Loucy (cell line): ENCODE data around the gene COMTD1.

ENCODE experiments used
- H2AFZ ChIP-seq: fragments of 200-600 bp; sonication (generic); 2 replicates; pipeline ENCODE4 v1.6.0; 2016; ENCODE audit warnings: antibody characterized with exemption, mild to moderate bottlenecking, low read length, moderate library complexity
- H3F3A ChIP-seq: fragments of 200-600 bp; 2 replicates; pipeline ENCODE4 v1.6.0; 2016; ENCODE audit warnings: antibody characterized with exemption, low read depth, mild to moderate bottlenecking
- H3K27me3 ChIP-seq: fragments of 200-600 bp; sonication (generic); 2 replicates; pipeline ENCODE4 v1.6.1; 2014; ENCODE audit warnings: low read length, mild to moderate bottlenecking; ENCODE audit not compliant: insufficient read depth, poor library complexity, severe bottlenecking
- H3K36me3 ChIP-seq: fragments of 200-600 bp; sonication (generic); 2 replicates; pipeline ENCODE4 v1.6.1; 2016; ENCODE audit warnings: low read length; ENCODE audit not compliant: insufficient read depth
- H3K4me1 ChIP-seq: fragments of 200-600 bp; sonication (generic); 2 replicates; pipeline ENCODE4 v1.5.1; 2014; ENCODE audit warnings: low read length, mild to moderate bottlenecking; ENCODE audit not compliant: insufficient read depth, poor library complexity, severe bottlenecking
- H3K4me2 ChIP-seq: fragments of 200-600 bp; sonication (generic); 2 replicates; pipeline ENCODE4 v1.6.0; 2014; ENCODE audit warnings: antibody characterized with exemption, low read length, low read depth, mild to moderate bottlenecking; ENCODE audit not compliant: poor library complexity, severe bottlenecking
- H3K4me3 ChIP-seq: fragments of 200-600 bp; sonication (generic); 2 replicates; pipeline ENCODE4 v1.5.1; 2014; ENCODE audit warnings: low read length, mild to moderate bottlenecking, mixed read lengths; ENCODE audit not compliant: poor library complexity, severe bottlenecking
- H3K79me2 ChIP-seq: fragments of 200-600 bp; sonication (generic); 2 replicates; pipeline ENCODE4 v1.6.1; 2014; ENCODE audit warnings: low read length; ENCODE audit not compliant: insufficient read depth
- H3K9ac ChIP-seq: fragments of 200-600 bp; sonication (generic); 2 replicates; pipeline ENCODE4 v1.6.0; 2014; ENCODE audit warnings: mild to moderate bottlenecking, low read depth, low read length, moderate library complexity; ENCODE audit not compliant: poor library complexity, severe bottlenecking
- H3K9me2 ChIP-seq: fragments of 200-600 bp; sonication (generic); replicated peaks from 2 replicates; pipeline ENCODE4 v1.6.1; 2016; ENCODE audit warnings: low read depth, low read length, mixed read lengths
- H3K9me3 ChIP-seq: fragments of 200-600 bp; sonication (generic); 2 replicates; pipeline ENCODE4 v1.6.1; 2014; ENCODE audit warnings: mild to moderate bottlenecking, antibody characterized with exemption, low read length, low read depth; ENCODE audit not compliant: insufficient read depth
- H4K20me1 ChIP-seq: fragments of 200-600 bp; sonication (generic); 2 replicates; pipeline ENCODE4 v1.6.0; 2014; ENCODE audit warnings: antibody characterized with exemption, low read length, mild to moderate bottlenecking; ENCODE audit not compliant: insufficient read depth, poor library complexity, severe bottlenecking
- EZH2phosphoT487 ChIP-seq: fragments of 200-600 bp; IDR thresholded peaks from 2 replicates; pipeline ENCODE4 v1.6.1; 2018; ENCODE audit warnings: antibody characterized with exemption, mild to moderate bottlenecking, moderate library complexity, borderline replicate concordance
- TF ChIP-seq, protein P1 (sequence below): fragments of 200-600 bp; sonication (generic); conservative IDR thresholded peaks from 2 replicates; pipeline ENCODE4 v1.5.1; 2014; ENCODE audit warnings: mild to moderate bottlenecking, antibody characterized with exemption, low read length

The COMTD1 gene

DNA sequence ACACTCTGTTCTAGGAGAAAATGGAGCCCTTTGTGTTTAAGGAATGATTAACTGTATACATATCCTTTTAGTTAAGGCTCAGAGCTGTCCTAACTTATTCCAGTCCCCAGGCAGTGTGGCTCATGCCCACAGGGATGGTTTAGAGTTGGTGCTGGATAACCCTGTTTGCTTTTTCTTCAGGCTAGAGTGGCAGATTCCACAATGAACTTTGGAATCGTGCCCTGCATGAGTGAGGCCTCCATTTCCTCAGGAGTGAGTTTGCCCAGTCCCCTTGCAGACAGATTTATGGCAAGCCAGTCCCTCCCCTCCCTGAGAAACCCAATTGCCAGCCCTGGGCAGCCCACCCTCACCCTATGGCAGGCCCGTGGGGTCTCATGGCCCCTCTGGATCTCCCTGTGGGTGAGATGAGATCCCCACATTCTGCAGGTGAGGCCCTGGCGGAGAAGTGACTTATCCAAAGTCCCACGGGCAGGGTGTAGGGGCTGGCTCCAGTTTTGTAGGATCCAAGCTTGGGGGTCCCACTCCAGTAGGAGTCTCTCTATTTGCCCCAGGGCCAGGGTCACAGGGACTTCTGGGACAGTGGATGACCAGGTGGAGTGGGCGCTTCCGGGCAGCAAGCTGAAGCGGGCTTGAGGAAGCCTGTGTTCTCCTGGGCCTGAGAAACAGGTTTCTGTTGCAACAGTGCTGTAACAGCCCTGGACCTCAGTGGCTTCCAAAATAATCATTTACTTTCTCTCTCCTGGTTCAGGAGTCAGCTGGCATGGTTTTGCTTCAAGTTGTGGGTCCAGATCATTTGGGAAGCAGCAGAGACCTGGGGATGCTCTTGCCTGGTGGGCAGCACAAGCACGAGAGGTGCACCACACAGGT lies 9.0 kb upstream of the COMTD1 start:
- H3K36me3 ChIP-seq = no peaks in the 10 kb centered on the region
- no peaks in the 10 kb centered on the region for H3K9me3 ChIP-seq
- no peak overlapping the region for H3K4me3 ChIP-seq
- H3K79me2 ChIP-seq = no peaks in the 10 kb centered on the region
- TF ChIP-seq, protein P1, sequence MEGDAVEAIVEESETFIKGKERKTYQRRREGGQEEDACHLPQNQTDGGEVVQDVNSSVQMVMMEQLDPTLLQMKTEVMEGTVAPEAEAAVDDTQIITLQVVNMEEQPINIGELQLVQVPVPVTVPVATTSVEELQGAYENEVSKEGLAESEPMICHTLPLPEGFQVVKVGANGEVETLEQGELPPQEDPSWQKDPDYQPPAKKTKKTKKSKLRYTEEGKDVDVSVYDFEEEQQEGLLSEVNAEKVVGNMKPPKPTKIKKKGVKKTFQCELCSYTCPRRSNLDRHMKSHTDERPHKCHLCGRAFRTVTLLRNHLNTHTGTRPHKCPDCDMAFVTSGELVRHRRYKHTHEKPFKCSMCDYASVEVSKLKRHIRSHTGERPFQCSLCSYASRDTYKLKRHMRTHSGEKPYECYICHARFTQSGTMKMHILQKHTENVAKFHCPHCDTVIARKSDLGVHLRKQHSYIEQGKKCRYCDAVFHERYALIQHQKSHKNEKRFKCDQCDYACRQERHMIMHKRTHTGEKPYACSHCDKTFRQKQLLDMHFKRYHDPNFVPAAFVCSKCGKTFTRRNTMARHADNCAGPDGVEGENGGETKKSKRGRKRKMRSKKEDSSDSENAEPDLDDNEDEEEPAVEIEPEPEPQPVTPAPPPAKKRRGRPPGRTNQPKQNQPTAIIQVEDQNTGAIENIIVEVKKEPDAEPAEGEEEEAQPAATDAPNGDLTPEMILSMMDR = no peak
- no peak for TF ChIP-seq EZH2phosphoT487
- no peaks in the 10 kb centered on the region for H3K4me1 ChIP-seq
- no peaks in the 10 kb centered on the region for H3K9me2 ChIP-seq
- no peaks in the 10 kb centered on the region for H3K27me3 ChIP-seq
- H3K9ac ChIP-seq = no peak overlapping the region
- H2AFZ ChIP-seq = no peak overlapping the region
- no peaks in the 10 kb centered on the region for H3F3A ChIP-seq
- H3K4me2 ChIP-seq = no peak overlapping the region
- no peaks in the 10 kb centered on the region for H4K20me1 ChIP-seq

DNA sequence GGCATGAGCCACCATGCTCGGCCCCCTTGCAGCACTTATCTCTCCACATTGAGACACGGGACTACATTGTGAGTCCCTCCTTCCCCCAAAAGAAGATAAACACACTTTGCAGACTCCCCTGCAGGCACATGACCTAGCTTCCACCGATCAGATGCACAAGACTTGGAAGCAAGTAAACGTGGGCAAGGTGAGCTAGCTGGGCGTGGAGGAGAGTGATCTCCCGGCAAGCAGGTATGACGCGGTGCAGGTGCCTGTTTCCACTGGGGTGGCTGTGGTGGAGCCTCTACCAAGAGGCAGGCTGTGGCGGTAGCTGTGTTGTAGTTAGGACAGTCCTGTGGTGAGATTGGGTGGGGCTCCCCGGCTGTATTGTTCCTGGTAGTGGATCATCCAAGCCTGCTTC lies 7.7 kb upstream of the COMTD1 start:
- no peaks in the 10 kb centered on the region for H3F3A ChIP-seq
- no peaks in the 10 kb centered on the region for H3K27me3 ChIP-seq
- no peak overlapping the region for H2AFZ ChIP-seq
- H4K20me1 ChIP-seq = no peaks in the 10 kb centered on the region
- no peaks in the 10 kb centered on the region for H3K9me2 ChIP-seq
- no peaks in the 10 kb centered on the region for H3K4me1 ChIP-seq
- H3K79me2 ChIP-seq = no peaks in the 10 kb centered on the region
- H3K4me2 ChIP-seq = no peak overlapping the region
- H3K36me3 ChIP-seq = no peaks in the 10 kb centered on the region
- no peak overlapping the region for H3K9ac ChIP-seq
- no peak for TF ChIP-seq EZH2phosphoT487
- TF ChIP-seq, protein P1 = no peak
- H3K9me3 ChIP-seq = no peaks in the 10 kb centered on the region
- H3K4me3 ChIP-seq = no peak overlapping the region

DNA sequence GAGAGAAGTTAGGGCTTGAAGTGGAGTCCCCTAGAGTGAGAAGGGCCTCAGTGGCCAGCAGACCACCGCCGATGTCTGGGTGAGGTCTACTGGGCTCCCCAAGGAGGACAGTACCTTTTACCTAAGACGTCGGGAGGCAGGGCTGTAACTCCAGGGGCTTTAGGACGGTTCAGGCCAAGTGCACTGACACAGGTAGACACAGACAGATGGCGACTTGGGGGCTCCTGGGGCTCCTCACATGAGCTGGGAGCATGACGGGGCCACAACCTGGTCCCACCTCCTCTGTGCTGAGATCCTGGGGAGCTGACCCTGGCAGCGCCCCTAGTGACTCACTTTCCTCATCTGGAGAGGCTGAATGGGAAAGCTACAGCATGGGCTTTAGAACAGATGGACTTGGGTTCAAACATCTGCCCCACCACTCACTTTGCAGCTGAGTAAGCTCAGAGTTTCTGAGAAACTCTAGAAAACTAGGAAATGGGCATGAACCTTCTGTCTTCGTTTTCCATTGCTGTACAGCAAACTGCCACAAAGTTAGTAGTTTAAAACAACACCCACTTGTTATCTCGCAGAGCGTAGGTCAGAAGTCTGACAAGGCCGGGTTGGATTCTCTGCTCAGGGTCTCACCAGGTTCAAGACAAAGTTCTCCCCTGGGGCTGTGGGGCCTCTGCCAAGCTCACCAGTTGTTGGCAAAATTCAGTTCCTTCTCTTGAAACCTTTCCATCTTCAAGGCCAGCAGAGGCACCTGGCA lies 4.7 kb upstream of the COMTD1 start:
- Histone ChIP-seq H3K9me3 (no peaks in the 10 kb centered on the region), H3K79me2 (no peaks in the 10 kb centered on the region), H3K4me1 (peaks cover 6% of the 10 kb centered on the region), H3K27me3 (no peaks in the 10 kb centered on the region), H3F3A (no peaks in the 10 kb centered on the region), H3K4me3 (no peak overlapping the region), H3K9ac (no peak overlapping the region), H3K4me2 (no peak overlapping the region), H2AFZ (no peak overlapping the region), H3K36me3 (no peaks in the 10 kb centered on the region), H3K9me2 (no peaks in the 10 kb centered on the region), H4K20me1 (no peaks in the 10 kb centered on the region)
- TF ChIP-seq, protein P1 = no peak
- no peak for TF ChIP-seq EZH2phosphoT487
